HCEC 1CT (cell line): ENCODE measurements around the gene ETNK1.
"Not testable (repeated sequence)": the region's sequence is repeated elsewhere in the genome, so short reads cannot be mapped to it uniquely, and the experiment has no call there.

Experiments
- DNase-seq: peaks from one replicate; pipeline ENCODE4 v3.0.0-alpha.2; 2017

ETNK1 gene

GRCh38 chr12:22689876-22690275 is 64.9 kb downstream of the ETNK1 start:
- no peak for DNase-seq

GRCh38 chr12:22691319-22691718 is 66.3 kb downstream of the ETNK1 start:
- no peak for DNase-seq

GRCh38 chr12:22692467-22692866 is 67.5 kb downstream of the ETNK1 start:
- not testable (repeated sequence) for DNase-seq

GRCh38 chr12:22692964-22693555 is 68.1 kb downstream of the ETNK1 start:
- no peak for DNase-seq

- DNase-seq, result no peak
Observed at GRCh38 chr12:22698576-22698975, 73.6 kb downstream of the ETNK1 start.

GRCh38 chr12:22699705-22700104 is 74.7 kb downstream of the ETNK1 start:
- DNase-seq, result not testable (repeated sequence)

GRCh38 chr12:22700106-22700505 is 75.1 kb downstream of the ETNK1 start:
- no peak for DNase-seq

- not testable (repeated sequence) for DNase-seq
Observed at GRCh38 chr12:22701216-22701809, 76.3 kb downstream of the ETNK1 start.

GRCh38 chr12:22702690-22703089 is 77.7 kb downstream of the ETNK1 start:
- DNase-seq, result no peak

GRCh38 chr12:22709292-22709691 is 84.3 kb downstream of the ETNK1 start:
- DNase-seq, result peak; percentile 34

- DNase-seq, result no peak
Observed at GRCh38 chr12:22712083-22712482, 87.1 kb downstream of the ETNK1 start.

- no peak for DNase-seq
Observed at GRCh38 chr12:22715254-22715653, 90.3 kb downstream of the ETNK1 start.

GRCh38 chr12:22719745-22720144 is 94.8 kb downstream of the ETNK1 start:
- DNase-seq, result no peak

- no peak for DNase-seq
Observed at GRCh38 chr12:22722081-22722480, 97.1 kb downstream of the ETNK1 start.

GRCh38 chr12:22722779-22723178 is 97.8 kb downstream of the ETNK1 start:
- DNase-seq, result no peak

- no peak for DNase-seq
Observed at GRCh38 chr12:22728987-22729386, 104.0 kb downstream of the ETNK1 start.

GRCh38 chr12:22729431-22729956 is 104.5 kb downstream of the ETNK1 start:
- no peak for DNase-seq

GRCh38 chr12:22729957-22730443 is 105.0 kb downstream of the ETNK1 start:
- DNase-seq, result peak; percentile 86

- no peak for DNase-seq
Observed at GRCh38 chr12:22731236-22731635, 106.3 kb downstream of the ETNK1 start.

- peak; percentile 14 for DNase-seq
Observed at GRCh38 chr12:22733756-22734155, 108.8 kb downstream of the ETNK1 start.

GRCh38 chr12:22738945-22739344 is 114.0 kb downstream of the ETNK1 start:
- peak; percentile 92 for DNase-seq
